OCI-LY3 (cell line): ENCODE data around the gene MRPS18A.
A peak's percentile ranks its signal among the peaks of the same experiment; 100 is the strongest.

Experiments
- H2AFZ ChIP-seq: fragments of 200-600, 300-600 bp; shearing (Covaris generic); 2 replicates; pipeline ENCODE4 v1.6.0; 2014; ENCODE audit warnings: antibody characterized with exemption, low read depth, low read length
- H3K27ac ChIP-seq: fragments of 200-600, 300-600 bp; sonication (generic); 2 replicates; pipeline ENCODE4 v1.5.1; 2014; ENCODE audit warnings: mild to moderate bottlenecking, low read length, moderate library complexity, mixed read lengths
- H3K27me3 ChIP-seq: fragments of 200-600, 300-600 bp; sonication (generic); 2 replicates; pipeline ENCODE4 v1.6.1; 2014; ENCODE audit warnings: low read depth, low read length, mixed read lengths
- H3K36me3 ChIP-seq: fragments of 200-600, 300-600 bp; sonication (generic); replicated peaks from 2 replicates; pipeline ENCODE3; 2014; ENCODE audit warnings: low read depth, low read length, mixed read lengths
- H3K4me1 ChIP-seq: fragments of 300-600, 200-600 bp; sonication (generic); 2 replicates; pipeline ENCODE4 v1.6.1; 2014; ENCODE audit warnings: low read length, mixed read lengths
- H3K4me2 ChIP-seq: fragments of 200-600, 300-600 bp; sonication (generic); 2 replicates; pipeline ENCODE4 v1.6.1; 2014; ENCODE audit warnings: low read length, mixed read lengths
- H3K4me3 ChIP-seq: fragments of 300-600, 200-600 bp; sonication (generic); 2 replicates; pipeline ENCODE4 v1.5.1; 2014; ENCODE audit warnings: antibody characterized with exemption, mild to moderate bottlenecking, low read length, moderate library complexity
- H3K79me2 ChIP-seq: fragments of 300-600, 200-600 bp; shearing (Covaris generic); 2 replicates; pipeline ENCODE4 v1.6.1; 2014; ENCODE audit warnings: mild to moderate bottlenecking, low read length, mixed read lengths
- H3K9ac ChIP-seq: fragments of 300-600, 200-600 bp; shearing (Covaris generic); 2 replicates; pipeline ENCODE4 v1.6.0; 2014; ENCODE audit warnings: mild to moderate bottlenecking, low read length, moderate library complexity
- H3K9me3 ChIP-seq: fragments of 200-600, 300-600 bp; shearing (Covaris generic); 2 replicates; pipeline ENCODE4 v1.6.1; 2014; ENCODE audit warnings: low read length, mixed read lengths; ENCODE audit not compliant: insufficient read depth
- H4K20me1 ChIP-seq: fragments of 200-600, 300-600 bp; sonication (generic); 2 replicates; pipeline ENCODE4 v1.6.1; 2016; ENCODE audit warnings: low read length, mixed read lengths; ENCODE audit not compliant: insufficient read depth
- EZH2phosphoT487 ChIP-seq: fragments of 200-600 bp; shearing (Covaris generic); IDR thresholded peaks from 2 replicates; pipeline ENCODE4 v1.6.1; 2018; ENCODE audit warnings: antibody characterized with exemption, mixed run types, low read depth
- TF ChIP-seq, protein P1 (sequence below): fragments of 200-600, 300-600 bp; sonication (generic); IDR thresholded peaks from 2 replicates; pipeline ENCODE4 v1.5.1; 2014; ENCODE audit warnings: antibody characterized with exemption, low read length, low read depth

MRPS18A gene

DNA sequence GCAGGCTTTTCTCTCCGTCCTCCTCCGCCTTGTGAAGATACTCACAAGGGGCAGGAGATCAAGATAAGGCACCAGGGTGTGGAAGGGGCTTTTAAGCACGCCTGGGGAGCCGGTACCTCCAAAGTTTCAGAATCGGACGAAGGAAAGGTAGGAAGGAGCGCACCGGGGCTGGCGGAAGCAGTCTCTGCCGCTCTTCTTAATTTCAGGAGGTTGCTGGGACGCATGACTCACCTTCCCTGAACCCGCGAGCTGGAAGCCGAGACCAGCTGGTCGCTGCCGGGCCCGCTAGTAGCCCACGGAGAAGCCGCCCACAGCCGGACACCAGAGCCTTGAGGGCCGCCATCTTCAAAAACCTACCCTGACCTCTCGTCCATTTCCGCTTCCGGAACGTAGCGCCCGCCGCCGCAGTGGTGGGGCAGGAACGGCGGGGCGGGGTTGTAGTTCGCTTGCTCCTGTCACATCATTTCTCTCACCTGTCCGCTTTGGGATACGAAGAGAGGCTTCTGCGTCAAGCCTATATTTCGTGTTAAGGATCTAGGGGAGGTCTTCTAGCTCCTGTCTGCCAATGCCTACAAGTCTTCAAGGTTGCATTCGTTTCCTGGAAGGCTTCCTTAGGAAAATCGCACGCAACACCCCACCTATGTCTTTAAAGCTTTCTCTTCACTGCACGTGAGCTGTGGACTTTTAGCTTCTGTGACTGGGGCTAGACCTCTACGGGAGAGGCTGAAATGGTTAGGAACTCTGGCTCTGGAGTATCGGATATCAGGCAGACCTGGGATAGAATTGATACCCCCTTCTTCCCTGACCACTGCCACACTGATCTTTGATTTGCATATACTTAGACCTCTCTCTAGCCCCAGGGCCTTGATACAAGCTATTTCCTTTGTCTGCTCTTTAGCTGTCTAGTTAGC is at the start of gene MRPS18A:
TSS of gene MRPS18A (minus strand) at position 355 of the 911 bp plus-strand sequence. CDS start at position 343, 12 bp downstream.
- Histone ChIP-seq H3K4me3 (peak within 1 kb of the TSS; percentile 95), H3K36me3 (peaks cover 6% of the 10 kb centered on the region), H3K79me2 (peaks cover 53% of the 10 kb centered on the region), H3K4me1 (peaks cover 57% of the 10 kb centered on the region), H4K20me1 (peaks cover 36% of the 10 kb centered on the region), H3K4me2 (peak within 1 kb of the TSS; percentile 84), H3K9me3 (no peaks in the 10 kb centered on the region), H3K9ac (peak within 1 kb of the TSS; percentile 90), H2AFZ (peak within 1 kb of the TSS; percentile 98), H3K27me3 (0 out of 2 replicates have a peak, but pooled peaks cover 4% of the 10 kb centered on the region), H3K27ac (peak within 1 kb of the TSS; percentile 46)
- TF ChIP-seq, protein P1, sequence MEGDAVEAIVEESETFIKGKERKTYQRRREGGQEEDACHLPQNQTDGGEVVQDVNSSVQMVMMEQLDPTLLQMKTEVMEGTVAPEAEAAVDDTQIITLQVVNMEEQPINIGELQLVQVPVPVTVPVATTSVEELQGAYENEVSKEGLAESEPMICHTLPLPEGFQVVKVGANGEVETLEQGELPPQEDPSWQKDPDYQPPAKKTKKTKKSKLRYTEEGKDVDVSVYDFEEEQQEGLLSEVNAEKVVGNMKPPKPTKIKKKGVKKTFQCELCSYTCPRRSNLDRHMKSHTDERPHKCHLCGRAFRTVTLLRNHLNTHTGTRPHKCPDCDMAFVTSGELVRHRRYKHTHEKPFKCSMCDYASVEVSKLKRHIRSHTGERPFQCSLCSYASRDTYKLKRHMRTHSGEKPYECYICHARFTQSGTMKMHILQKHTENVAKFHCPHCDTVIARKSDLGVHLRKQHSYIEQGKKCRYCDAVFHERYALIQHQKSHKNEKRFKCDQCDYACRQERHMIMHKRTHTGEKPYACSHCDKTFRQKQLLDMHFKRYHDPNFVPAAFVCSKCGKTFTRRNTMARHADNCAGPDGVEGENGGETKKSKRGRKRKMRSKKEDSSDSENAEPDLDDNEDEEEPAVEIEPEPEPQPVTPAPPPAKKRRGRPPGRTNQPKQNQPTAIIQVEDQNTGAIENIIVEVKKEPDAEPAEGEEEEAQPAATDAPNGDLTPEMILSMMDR, result no peak
- TF ChIP-seq EZH2phosphoT487, result no peak

- Histone ChIP-seq H2AFZ (no peak overlapping the region), H3K4me1 (peaks cover 34% of the 10 kb centered on the region), H3K27ac (no peak overlapping the region), H3K4me3 (no peak overlapping the region), H3K9ac (no peak overlapping the region), H3K27me3 (no peaks in the 10 kb centered on the region), H3K79me2 (no peaks in the 10 kb centered on the region), H4K20me1 (no peaks in the 10 kb centered on the region), H3K36me3 (no peaks in the 10 kb centered on the region), H3K9me3 (peaks cover 4% of the 10 kb centered on the region; the same call in 1 of the 2 replicates), H3K4me2 (no peak overlapping the region)
- TF ChIP-seq, protein P1, result no peak
- TF ChIP-seq EZH2phosphoT487, result no peak
Measured at GRCh38 chr6:43736844-43737243, 49.3 kb upstream of the MRPS18A start.

DNA sequence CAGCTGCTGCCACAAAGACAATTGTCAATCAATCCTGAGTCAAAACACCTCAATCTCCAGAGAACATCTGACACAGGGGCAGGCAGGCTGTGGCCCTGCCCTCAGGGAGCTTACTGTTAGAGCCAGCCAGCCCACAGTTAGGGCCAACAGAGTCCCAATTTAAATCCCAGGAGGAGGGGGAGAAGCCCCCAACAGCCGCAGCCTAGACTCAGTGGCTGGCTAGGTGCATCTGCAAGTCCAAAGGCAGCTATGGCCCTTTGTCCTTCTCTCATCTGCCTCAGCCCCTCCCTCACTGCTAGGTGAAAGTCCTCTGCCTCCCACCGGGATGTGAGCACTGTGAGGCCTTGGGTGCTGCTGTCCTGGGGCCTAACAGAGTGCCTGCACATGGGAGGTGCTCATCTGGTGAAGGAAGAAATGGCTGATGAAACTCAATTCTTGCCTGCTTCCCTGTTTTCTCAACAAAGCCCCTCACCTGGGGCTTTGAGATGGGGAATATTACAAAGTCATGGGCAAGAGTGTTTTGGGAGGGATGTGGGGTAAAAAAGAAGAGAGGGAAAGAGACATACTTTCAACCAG is 48.7 kb upstream of the MRPS18A start:
- Histone ChIP-seq H4K20me1 (no peaks in the 10 kb centered on the region), H3K4me3 (no peak overlapping the region), H3K9ac (no peak overlapping the region), H3K4me2 (no peak overlapping the region), H3K79me2 (no peaks in the 10 kb centered on the region), H3K36me3 (no peaks in the 10 kb centered on the region), H2AFZ (no peak overlapping the region), H3K4me1 (peaks cover 32% of the 10 kb centered on the region), H3K27ac (no peak overlapping the region), H3K9me3 (peaks cover 8% of the 10 kb centered on the region; the same call in 1 of the 2 replicates), H3K27me3 (no peaks in the 10 kb centered on the region)
- TF ChIP-seq, protein P1, result no peak
- TF ChIP-seq EZH2phosphoT487, result no peak

GRCh38 chr6:43735642-43736199 is 48.1 kb upstream of the MRPS18A start:
- Histone ChIP-seq H3K4me2 (no peak overlapping the region), H3K9ac (no peak overlapping the region), H4K20me1 (no peaks in the 10 kb centered on the region), H2AFZ (no peak overlapping the region), H3K27ac (no peak overlapping the region), H3K9me3 (peaks cover 13% of the 10 kb centered on the region; the same call in 1 of the 2 replicates), H3K4me3 (no peak overlapping the region), H3K79me2 (no peaks in the 10 kb centered on the region), H3K27me3 (no peaks in the 10 kb centered on the region), H3K36me3 (no peaks in the 10 kb centered on the region), H3K4me1 (peaks cover 26% of the 10 kb centered on the region)
- TF ChIP-seq, protein P1, result no peak
- TF ChIP-seq EZH2phosphoT487, result no peak
